ENCODE data around the gene TULP4. TPM values are rescaled to one million over a fixed set of nuclear protein-coding genes. Genes with fewer than 3 reads are reported as not detected.
"Not testable (repeated sequence)": the region's sequence is repeated elsewhere in the genome, so short reads cannot be mapped to it uniquely, and the experiment has no call there.

Gene TULP4
- total RNA-seq, 2 donors from 2014 or later, result 16.5 to 30.4 TPM

- H3K4me3 Mint-ChIP-seq, result no peak overlapping the region
Observed at GRCh38 chr6:158324136-158324535, 11.9 kb downstream of the TULP4 start.

DNA sequence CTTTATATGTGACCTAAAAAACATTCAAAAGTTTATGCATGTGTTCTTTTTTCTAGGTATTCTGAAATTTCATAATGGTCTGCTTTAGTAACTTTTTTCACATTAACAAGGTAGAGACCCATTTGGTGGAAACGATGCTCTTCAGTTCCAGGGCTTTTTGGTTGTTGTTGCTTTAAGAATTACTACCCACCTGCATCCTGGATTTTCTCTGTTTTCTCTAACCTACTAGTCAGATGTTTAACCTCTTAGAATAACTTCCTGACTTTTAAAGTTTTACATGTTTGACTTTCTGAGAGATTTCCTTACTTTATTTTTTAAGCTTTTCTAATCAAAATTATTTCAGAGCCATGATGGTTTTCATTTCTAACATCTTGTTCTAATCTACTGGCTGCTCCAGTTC lies 14.9 kb downstream of the TULP4 start:
- no peaks in the 10 kb centered on the region for H3K36me3 Mint-ChIP-seq
- no peaks in the 10 kb centered on the region for H3K27me3 Mint-ChIP-seq
- DNase-seq (ENCODE audit: low spot score) (no peak), ATAC-seq (no peak)
- no peak overlapping the region for H3K27ac Mint-ChIP-seq
- H3K9me3 Mint-ChIP-seq, result no peaks in the 10 kb centered on the region
- peaks cover 28 to 29% of the 10 kb centered on the region in 2 donors for H3K4me1 Mint-ChIP-seq (ENCODE audit: low read depth in 2 of 2)
- no peak overlapping the region for H3K4me3 Mint-ChIP-seq

More at GRCh38 chr6:158324136-158324535, 11.9 kb downstream of the TULP4 start:
- Mint-ChIP-seq H3K9me3 (no peaks in the 10 kb centered on the region), H3K27ac (no peak overlapping the region), H3K36me3 (peaks cover 6% of the 10 kb centered on the region), H3K4me1 (ENCODE audit: low read depth in 2 of 2) (peaks cover 34 to 35% of the 10 kb centered on the region in 2 donors), H3K27me3 (no peaks in the 10 kb centered on the region)
- ATAC-seq (no peak), DNase-seq (ENCODE audit: low spot score) (no peak)

DNA sequence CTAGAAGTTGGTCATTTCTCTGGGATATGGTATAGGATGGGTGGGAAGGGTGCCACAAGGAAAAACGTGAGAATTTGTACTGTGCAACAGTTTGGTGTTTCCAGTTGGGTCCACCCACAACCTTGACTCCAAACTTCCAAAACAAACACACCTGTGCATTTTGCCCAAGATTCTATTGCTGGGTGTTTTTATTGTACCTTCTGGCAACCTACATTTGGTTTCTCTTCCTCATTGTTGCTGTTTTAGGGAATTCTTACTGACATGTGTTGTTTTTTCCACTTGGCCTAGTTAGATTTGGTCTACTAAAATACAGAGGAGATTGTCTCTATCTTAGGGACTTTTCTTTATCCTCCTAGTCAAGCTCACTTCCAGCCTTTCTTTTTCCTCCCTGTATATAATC lies 16.7 kb downstream of the TULP4 start:
- H3K4me3 Mint-ChIP-seq, result no peak overlapping the region
- H3K27ac Mint-ChIP-seq, result no peak overlapping the region
- no peak for ATAC-seq
- H3K9me3 Mint-ChIP-seq, result no peaks in the 10 kb centered on the region
- DNase-seq (ENCODE audit: low spot score), result no peak
- no peaks in the 10 kb centered on the region for H3K36me3 Mint-ChIP-seq
- H3K27me3 Mint-ChIP-seq, result no peaks in the 10 kb centered on the region
- peaks cover 14 to 15% of the 10 kb centered on the region in 2 donors for H3K4me1 Mint-ChIP-seq (ENCODE audit: low read depth in 2 of 2)

GRCh38 chr6:158329531-158329930 lies 17.3 kb downstream of the TULP4 start:
- Mint-ChIP-seq H3K4me3 (no peak overlapping the region), H3K4me1 (ENCODE audit: low read depth in 2 of 2) (peaks cover 11 to 12% of the 10 kb centered on the region in 2 donors), H3K9me3 (no peaks in the 10 kb centered on the region), H3K36me3 (no peaks in the 10 kb centered on the region), H3K27me3 (no peaks in the 10 kb centered on the region), H3K27ac (no peak overlapping the region)
- no peak for ATAC-seq
- no peak for DNase-seq (ENCODE audit: low spot score)

DNA sequence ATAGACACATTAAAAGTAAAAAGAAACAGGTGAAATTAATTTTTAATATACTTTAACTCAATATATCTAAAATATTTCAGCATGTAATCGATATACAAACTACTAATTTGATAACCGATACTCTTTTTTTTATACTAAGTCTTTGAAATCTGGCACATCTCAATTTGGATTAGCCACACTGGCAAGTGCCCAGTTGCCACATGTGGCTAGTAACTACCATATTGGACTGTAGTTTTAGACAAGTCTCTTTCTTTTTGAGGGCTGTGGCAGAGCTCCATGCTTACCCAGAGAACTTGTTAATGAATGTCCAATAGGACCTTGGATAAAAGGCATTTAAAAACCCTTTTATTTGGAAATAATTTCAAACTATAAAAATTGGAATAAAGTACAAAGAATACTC lies 17.8 kb downstream of the TULP4 start:
- H3K4me3 Mint-ChIP-seq, result no peak overlapping the region
- peak overlapping the region in 1 of 2 donors; percentile 8 for H3K27ac Mint-ChIP-seq
- no peak for DNase-seq (ENCODE audit: low spot score)

DNA sequence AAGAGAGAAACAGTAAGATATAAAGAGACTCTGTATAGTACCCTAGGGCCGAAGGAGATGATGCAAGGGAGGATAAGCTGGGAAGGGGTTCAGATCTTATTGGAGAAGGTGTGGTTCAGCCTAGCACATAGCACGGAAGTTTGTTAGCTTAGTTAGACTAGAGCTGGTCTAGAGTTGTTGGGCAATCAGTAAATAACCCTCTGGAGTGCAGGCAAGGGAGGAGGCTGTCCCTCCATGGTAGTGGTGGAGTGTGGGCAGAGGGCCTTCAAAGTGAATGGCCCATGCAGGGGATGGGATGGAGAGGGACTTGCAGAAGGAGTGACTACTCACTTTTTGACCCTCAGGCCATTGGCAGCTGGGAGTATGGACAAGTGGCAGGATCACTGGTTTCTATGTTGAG lies 20.0 kb downstream of the TULP4 start:
- Mint-ChIP-seq H3K27me3 (no peaks in the 10 kb centered on the region), H3K4me3 (no peak overlapping the region)

More for the DNA sequence above, 17.8 kb downstream of the TULP4 start:
- H3K4me1 Mint-ChIP-seq (ENCODE audit: low read depth in 2 of 2), result peaks cover 9 to 10% of the 10 kb centered on the region in 2 donors
- no peak for ATAC-seq
- no peaks in the 10 kb centered on the region for H3K36me3 Mint-ChIP-seq
- H3K27me3 Mint-ChIP-seq, result no peaks in the 10 kb centered on the region
- H3K9me3 Mint-ChIP-seq, result no peaks in the 10 kb centered on the region

GRCh38 chr6:158333094-158333493 lies 20.8 kb downstream of the TULP4 start:
- Mint-ChIP-seq H3K4me1 (ENCODE audit: low read depth in 2 of 2) (peaks cover 0 to 9% of the 10 kb centered on the region in 2 donors), H3K27me3 (no peaks in the 10 kb centered on the region), H3K9me3 (no peaks in the 10 kb centered on the region), H3K36me3 (no peaks in the 10 kb centered on the region), H3K27ac (no peak overlapping the region), H3K4me3 (no peak overlapping the region)
- ATAC-seq (no peak), DNase-seq (ENCODE audit: low spot score) (no peak)

More for the DNA sequence above, 20.0 kb downstream of the TULP4 start:
- DNase-seq (ENCODE audit: low spot score) (no peak), ATAC-seq (no peak)
- no peaks in the 10 kb centered on the region for H3K9me3 Mint-ChIP-seq
- peaks cover 6 to 13% of the 10 kb centered on the region in 2 donors for H3K4me1 Mint-ChIP-seq (ENCODE audit: low read depth in 2 of 2)
- H3K27ac Mint-ChIP-seq, result no peak overlapping the region
- H3K36me3 Mint-ChIP-seq, result no peaks in the 10 kb centered on the region

GRCh38 chr6:158334534-158334933 lies 22.3 kb downstream of the TULP4 start:
- H3K4me3 Mint-ChIP-seq, result no peak overlapping the region
- ATAC-seq (no peak), DNase-seq (ENCODE audit: low spot score) (no peak)
- H3K27me3 Mint-ChIP-seq, result no peaks in the 10 kb centered on the region
- peaks cover 0 to 6% of the 10 kb centered on the region in 2 donors for H3K4me1 Mint-ChIP-seq (ENCODE audit: low read depth in 2 of 2)
- no peaks in the 10 kb centered on the region for H3K9me3 Mint-ChIP-seq
- H3K36me3 Mint-ChIP-seq, result no peaks in the 10 kb centered on the region
- H3K27ac Mint-ChIP-seq, result no peak overlapping the region

GRCh38 chr6:158337332-158337731 lies 25.1 kb downstream of the TULP4 start:
- H3K9me3 Mint-ChIP-seq, result no peaks in the 10 kb centered on the region

DNA sequence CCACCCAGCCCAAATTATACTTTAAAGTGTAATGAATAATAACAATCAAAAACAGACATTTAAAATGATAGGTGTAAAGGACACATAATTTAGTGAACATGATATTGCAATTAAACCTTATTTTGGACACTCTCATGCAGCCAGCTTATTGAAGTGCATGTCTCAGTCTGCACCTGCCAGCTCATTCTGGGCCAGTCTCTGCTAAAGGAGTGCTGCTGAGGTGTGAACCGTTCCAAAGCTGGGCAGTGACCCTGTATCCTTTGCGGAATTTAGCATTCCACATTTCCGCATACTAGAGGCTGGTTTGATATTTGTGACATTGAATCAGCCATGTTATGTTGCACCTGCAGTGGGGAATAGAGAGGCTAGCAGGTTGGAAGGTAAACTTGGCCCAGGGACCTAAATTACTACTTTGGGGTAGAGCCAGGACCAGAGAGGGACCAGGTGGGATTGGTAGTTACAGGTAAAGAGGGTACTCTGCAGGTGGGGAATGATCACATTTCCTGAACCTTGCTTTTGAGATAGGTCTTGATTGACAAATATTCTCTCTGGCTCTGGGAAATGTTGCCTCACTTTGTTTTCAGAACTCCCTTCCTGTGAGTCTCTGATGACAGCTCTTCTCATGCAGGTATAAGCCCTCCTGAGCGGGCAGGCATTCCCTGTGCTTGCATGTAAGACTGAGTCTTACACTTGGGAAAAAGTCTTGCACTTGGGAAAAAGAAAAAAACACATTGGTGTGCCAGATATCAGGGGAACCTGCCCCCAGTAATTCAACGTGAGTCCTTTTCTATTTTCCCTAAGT lies 26.2 kb downstream of the TULP4 start:
- ATAC-seq (no peak), DNase-seq (ENCODE audit: low spot score) (no peak)
- Mint-ChIP-seq H3K4me3 (no peak overlapping the region), H3K9me3 (no peaks in the 10 kb centered on the region), H3K27ac (no peak overlapping the region), H3K4me1 (ENCODE audit: low read depth in 2 of 2) (peaks cover 8 to 11% of the 10 kb centered on the region in 2 donors), H3K27me3 (no peaks in the 10 kb centered on the region), H3K36me3 (no peaks in the 10 kb centered on the region)

More at GRCh38 chr6:158337332-158337731, 25.1 kb downstream of the TULP4 start:
- H3K36me3 Mint-ChIP-seq, result no peaks in the 10 kb centered on the region
- no peak overlapping the region for H3K4me3 Mint-ChIP-seq
- DNase-seq (ENCODE audit: low spot score) (no peak), ATAC-seq (no peak)
- no peaks in the 10 kb centered on the region for H3K27me3 Mint-ChIP-seq
- no peak overlapping the region for H3K27ac Mint-ChIP-seq
- H3K4me1 Mint-ChIP-seq (ENCODE audit: low read depth in 2 of 2), result peaks cover 0 to 4% of the 10 kb centered on the region in 2 donors

DNA sequence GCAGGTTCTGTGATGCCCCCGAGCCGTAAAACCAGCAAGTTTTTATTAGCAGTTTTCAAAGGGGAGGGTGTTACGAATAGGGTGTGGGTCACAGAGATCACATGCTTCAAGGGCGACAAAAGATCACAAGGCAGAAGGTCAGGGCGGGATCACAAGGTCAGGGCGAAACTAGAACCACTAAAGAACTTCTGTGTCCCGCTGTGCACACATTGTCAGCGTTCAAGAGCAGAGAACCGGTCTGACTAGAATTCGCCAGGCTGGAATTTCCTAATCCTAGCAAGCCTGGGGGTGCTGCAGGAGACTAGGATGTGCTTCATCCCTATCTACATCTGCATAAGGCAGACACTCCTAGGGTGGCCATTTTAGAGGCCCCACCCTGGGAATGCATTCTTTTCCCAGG lies 26.9 kb downstream of the TULP4 start:
- not testable (repeated sequence) for H3K27ac Mint-ChIP-seq; H3K36me3 Mint-ChIP-seq; H3K27me3 Mint-ChIP-seq; H3K4me3 Mint-ChIP-seq; ATAC-seq; H3K9me3 Mint-ChIP-seq; DNase-seq (ENCODE audit: low spot score)
- peaks cover 12 to 14% of the 10 kb centered on the region in 2 donors for H3K4me1 Mint-ChIP-seq (ENCODE audit: low read depth in 2 of 2)

GRCh38 chr6:158340252-158340651 lies 28.0 kb downstream of the TULP4 start:
- H3K4me1 Mint-ChIP-seq (ENCODE audit: low read depth in 2 of 2), result peaks cover 14 to 23% of the 10 kb centered on the region in 2 donors
- H3K9me3 Mint-ChIP-seq, result no peaks in the 10 kb centered on the region
- ATAC-seq (no peak), DNase-seq (ENCODE audit: low spot score) (no peak)
- H3K36me3 Mint-ChIP-seq, result peaks cover 7% of the 10 kb centered on the region
- H3K27ac Mint-ChIP-seq, result no peak overlapping the region
- no peak overlapping the region for H3K4me3 Mint-ChIP-seq
- H3K27me3 Mint-ChIP-seq, result no peaks in the 10 kb centered on the region

DNA sequence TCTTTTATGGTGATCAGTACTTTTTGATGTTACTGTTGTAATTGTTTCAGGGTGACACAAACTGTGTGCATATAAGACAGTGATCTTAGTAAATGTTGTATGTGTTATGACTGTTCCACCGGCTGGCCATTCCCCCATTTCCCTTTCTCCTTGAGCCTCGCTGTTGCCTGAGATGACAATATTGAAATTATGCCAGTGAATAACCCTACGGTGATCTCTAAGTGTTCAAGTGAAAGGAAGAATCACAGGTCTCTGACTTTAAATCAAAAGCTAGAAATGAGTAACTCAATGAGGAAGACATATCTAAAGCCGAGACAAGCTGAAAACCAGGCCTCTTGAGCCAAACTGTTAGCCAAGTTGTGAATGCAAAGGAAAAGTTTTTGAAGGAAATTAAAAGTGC lies 32.3 kb downstream of the TULP4 start:
- Mint-ChIP-seq H3K27ac (no peak overlapping the region), H3K4me1 (ENCODE audit: low read depth in 2 of 2) (peaks cover 10 to 25% of the 10 kb centered on the region in 2 donors), H3K36me3 (peaks cover 10% of the 10 kb centered on the region), H3K27me3 (no peaks in the 10 kb centered on the region), H3K9me3 (no peaks in the 10 kb centered on the region), H3K4me3 (peak overlapping the region; percentile 6)
- no peak for DNase-seq (ENCODE audit: low spot score)
- peak in 1 of 2 donors; percentile 92 for ATAC-seq

GRCh38 chr6:158345444-158345843 lies 33.2 kb downstream of the TULP4 start:
- not testable (repeated sequence) for DNase-seq (ENCODE audit: low spot score); H3K4me3 Mint-ChIP-seq; H3K9me3 Mint-ChIP-seq; ATAC-seq; H3K27ac Mint-ChIP-seq; H3K27me3 Mint-ChIP-seq
- peaks cover 10% of the 10 kb centered on the region for H3K36me3 Mint-ChIP-seq
- H3K4me1 Mint-ChIP-seq (ENCODE audit: low read depth in 2 of 2), result peaks cover 10 to 25% of the 10 kb centered on the region in 2 donors
